ENCODE measurements around the gene KIT. TPM values are rescaled to one million over a fixed set of nuclear protein-coding genes. Genes with fewer than 3 reads are reported as not detected.
"Not testable (repeated sequence)": the region's sequence is repeated elsewhere in the genome, so short reads cannot be mapped to it uniquely, and the experiment has no call there.

Gene KIT
- total RNA-seq, 1 experiment from 2014 or later, result not detected

DNA sequence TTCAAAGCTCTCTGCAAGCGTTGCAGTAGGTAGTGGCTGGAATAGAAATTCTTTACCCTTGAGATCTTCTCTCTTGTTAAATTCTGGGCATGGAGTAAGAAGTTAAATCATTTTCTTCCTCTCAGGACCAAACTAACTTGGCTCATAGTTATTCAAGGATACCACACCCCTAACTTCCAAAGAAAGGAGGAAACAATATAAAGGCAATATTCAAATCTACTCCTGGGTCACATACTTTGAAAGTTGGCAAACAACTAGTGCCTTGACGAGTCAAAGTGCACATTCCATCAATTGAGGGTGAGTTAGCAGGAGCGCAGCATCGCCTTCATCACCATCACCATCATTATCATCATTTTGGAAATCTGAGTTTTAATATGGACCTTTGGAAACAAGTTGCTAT is 20.4 kb upstream of the KIT start:
- H3K9me3 ChIP-seq (ENCODE audit: control insufficient read depth in 1 of 2, insufficient read depth in 1 of 2, low read depth in 1 of 2, low read length in 2 of 2), result no peaks in the 10 kb centered on the region
- POLR2A ChIA-PET, result no interaction called here
- no peaks in the 10 kb centered on the region for H3K4me1 ChIP-seq (ENCODE audit: control insufficient read depth in 1 of 2, insufficient read depth in 2 of 2, low read length in 2 of 2)
- no peaks in the 10 kb centered on the region for H3K36me3 ChIP-seq (ENCODE audit: control insufficient read depth in 1 of 2, insufficient read depth in 2 of 2, low read length in 2 of 2)
- intact Hi-C loops (cut with micrococcal nuclease), result no loop called here
- CTCF ChIA-PET, result no interaction called here
- no TSS peak for BruUV-seq (replicated peaks)
- no peak overlapping the region for H2AFZ ChIP-seq (ENCODE audit: low read depth, low read length, poor library complexity, severe bottlenecking)
- no peaks in the 10 kb centered on the region for H4K20me1 ChIP-seq (ENCODE audit: insufficient read depth)
- no peak overlapping the region for H3K4me3 ChIP-seq (replicated peaks in 1 of 2; ENCODE audit: low read depth in 1 of 2, low read length in 2 of 2)
- DNase-seq (ENCODE audit: low read depth, low spot score), result no peak
- RAD21 ChIA-PET (ENCODE audit: low non-redundant PET in 1 of 2, low total read pairs in 2 of 2, uncharacterized antibody in 2 of 2, unreplicated experiment in 2 of 2), result no interaction called here
- H3K9ac ChIP-seq (ENCODE audit: low read length), result no peak overlapping the region
- H3K27me3 ChIP-seq (ENCODE audit: insufficient read depth, low read length), result no peaks in the 10 kb centered on the region
- H3K79me2 ChIP-seq (ENCODE audit: insufficient read depth, low read length), result no peaks in the 10 kb centered on the region
- no peaks in the 10 kb centered on the region for H3K9me2 ChIP-seq (ENCODE audit: insufficient read depth)
- ATAC-seq, result no peak
- H3K4me2 ChIP-seq (ENCODE audit: low read length), result no peak overlapping the region
- no peak for TF ChIP-seq ELF1 (IDR thresholded peaks at IDR 0.05; ENCODE audit: borderline replicate concordance, low read depth)
- no peak for TF ChIP-seq EGR1 (IDR thresholded peaks at IDR 0.05; ENCODE audit: low read depth)
- TF ChIP-seq SP1 (IDR thresholded peaks at IDR 0.05; ENCODE audit: low read depth), result no peak
- no peak for TF ChIP-seq YY1 (IDR thresholded peaks at IDR 0.05; ENCODE audit: extremely low read depth, insufficient replicate concordance, low read depth, low read length)
- TF ChIP-seq REST (IDR thresholded peaks at IDR 0.05; ENCODE audit: low read depth), result no peak
- TF ChIP-seq RAD21 (IDR thresholded peaks at IDR 0.05; ENCODE audit: low read depth), result no peak
- TF ChIP-seq ZNF274 (IDR thresholded peaks at IDR 0.05; ENCODE audit: low read depth, low read length), result no peak
- no peak for TF ChIP-seq ZBTB33 (IDR thresholded peaks at IDR 0.05; ENCODE audit: extremely low read depth, insufficient replicate concordance, low read length)
- no peak for TF ChIP-seq FOSL1 (IDR thresholded peaks at IDR 0.05; ENCODE audit: low read depth)
- TF ChIP-seq ZFX (IDR thresholded peaks at IDR 0.05), result no peak
- no peak for TF ChIP-seq EZH2 (IDR thresholded peaks at IDR 0.05)
- TF ChIP-seq SIN3A (IDR thresholded peaks at IDR 0.05; ENCODE audit: low read depth), result no peak
- no peak overlapping the region for H3K27ac ChIP-seq (ENCODE audit: low read depth, low read length)

DNA sequence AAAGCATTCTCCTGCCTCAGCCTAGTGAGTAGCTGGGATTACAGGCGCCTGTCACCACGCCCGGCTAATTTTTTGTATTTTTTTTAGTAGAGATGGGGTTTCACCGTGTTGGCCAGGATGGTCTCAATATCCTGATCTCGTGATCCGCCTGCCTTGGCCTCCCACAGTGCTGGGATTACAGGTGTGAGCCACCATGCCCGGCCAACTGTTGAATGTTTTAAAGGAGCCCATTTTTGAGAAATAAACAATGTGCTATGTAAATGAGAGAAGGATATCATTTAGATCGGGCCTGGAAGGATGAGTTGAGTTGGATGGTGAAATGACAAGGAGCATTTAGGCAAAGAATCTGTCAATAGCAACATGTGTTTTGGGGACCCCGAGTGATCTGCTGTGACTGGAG is 16.7 kb upstream of the KIT start:
- H2AFZ ChIP-seq (ENCODE audit: low read depth, low read length, poor library complexity, severe bottlenecking); H3K9ac ChIP-seq (ENCODE audit: low read length); H3K4me2 ChIP-seq (ENCODE audit: low read length); H3K27me3 ChIP-seq (ENCODE audit: insufficient read depth, low read length); H3K36me3 ChIP-seq (ENCODE audit: control insufficient read depth in 1 of 2, insufficient read depth in 2 of 2, low read length in 2 of 2); H3K9me3 ChIP-seq (ENCODE audit: control insufficient read depth in 1 of 2, insufficient read depth in 1 of 2, low read depth in 1 of 2, low read length in 2 of 2); H4K20me1 ChIP-seq (ENCODE audit: insufficient read depth); ATAC-seq; H3K79me2 ChIP-seq (ENCODE audit: insufficient read depth, low read length); H3K4me1 ChIP-seq (ENCODE audit: control insufficient read depth in 1 of 2, insufficient read depth in 2 of 2, low read length in 2 of 2); BruUV-seq (replicated peaks); H3K4me3 ChIP-seq (replicated peaks in 1 of 2; ENCODE audit: low read depth in 1 of 2, low read length in 2 of 2); DNase-seq (ENCODE audit: low read depth, low spot score); H3K9me2 ChIP-seq (ENCODE audit: insufficient read depth); H3K27ac ChIP-seq (ENCODE audit: low read depth, low read length); RAD21 ChIA-PET (ENCODE audit: low non-redundant PET in 1 of 2, low total read pairs in 2 of 2, uncharacterized antibody in 2 of 2, unreplicated experiment in 2 of 2); CTCF ChIA-PET; POLR2A ChIA-PET; intact Hi-C loops (cut with micrococcal nuclease): not testable (repeated sequence)

Measured in HCT116 (cell line).